Ishikawa (cell line): ENCODE data around the gene CAMK2A.

Experiments used
- CEBPB ChIP-seq: IDR thresholded peaks from 2 replicates; pipeline ENCODE4 v1.6.1; 2012
- CREB1 ChIP-seq: IDR thresholded peaks from 2 replicates; pipeline ENCODE4 v1.6.1; 2012; ENCODE audit warnings: low read depth
- EGR1 ChIP-seq: IDR thresholded peaks from 2 replicates; pipeline ENCODE4 v1.6.1; 2012
- EP300 ChIP-seq: IDR thresholded peaks from 2 replicates; pipeline ENCODE4 v1.6.1; 2012; ENCODE audit warnings: borderline replicate concordance
- FOXM1 ChIP-seq: IDR thresholded peaks from 2 replicates; pipeline ENCODE4 v1.6.1; 2012; ENCODE audit warnings: low read depth, borderline replicate concordance
- MAX ChIP-seq: IDR thresholded peaks from 2 replicates; pipeline ENCODE4 v1.6.1; 2012
- NFIC ChIP-seq: IDR thresholded peaks from 2 replicates; pipeline ENCODE4 v1.6.1; 2012
- REST ChIP-seq: IDR thresholded peaks from 2 replicates; pipeline ENCODE4 v1.6.1; 2012; ENCODE audit warnings: low read depth, mild to moderate bottlenecking
- TAF1 ChIP-seq: IDR thresholded peaks from 2 replicates; pipeline ENCODE4 v1.6.1; 2012; ENCODE audit warnings: low read depth, mild to moderate bottlenecking
- TCF12 ChIP-seq: IDR thresholded peaks from 2 replicates; pipeline ENCODE4 v1.6.1; 2012; ENCODE audit warnings: low read depth
- TEAD4 ChIP-seq: IDR thresholded peaks from 2 replicates; pipeline ENCODE4 v1.6.1; 2012
- USF1 ChIP-seq: IDR thresholded peaks from 2 replicates; pipeline ENCODE4 v1.6.1; 2012
- YY1 ChIP-seq: IDR thresholded peaks from 2 replicates; pipeline ENCODE4 v1.6.1; 2012; ENCODE audit warnings: low read depth
- ZBTB7A ChIP-seq: IDR thresholded peaks from 2 replicates; pipeline ENCODE4 v1.6.1; 2012; ENCODE audit warnings: low read depth

The CAMK2A gene

GRCh38 chr5:150211156-150212030, 78.2 kb downstream of the CAMK2A start:
- no peak for TF ChIP-seq MAX
- TF ChIP-seq TEAD4: no peak
- no peak for TF ChIP-seq EP300
- TF ChIP-seq NFIC: no peak
- TF ChIP-seq TCF12: no peak
- TF ChIP-seq EGR1: no peak
- TF ChIP-seq TAF1: no peak
- no peak for TF ChIP-seq FOXM1
- no peak for TF ChIP-seq CREB1
- TF ChIP-seq USF1: no peak
- no peak for TF ChIP-seq ZBTB7A
- TF ChIP-seq YY1: no peak

GRCh38 chr5:150210644-150211043, 78.9 kb downstream of the CAMK2A start:
- no peak for TF ChIP-seq ZBTB7A
- no peak for TF ChIP-seq CEBPB
- no peak for TF ChIP-seq EGR1
- TF ChIP-seq TCF12: no peak
- TF ChIP-seq NFIC: no peak
- TF ChIP-seq YY1: no peak
- no peak for TF ChIP-seq FOXM1
- no peak for TF ChIP-seq REST
- no peak for TF ChIP-seq MAX

- TF ChIP-seq YY1: no peak
- no peak for TF ChIP-seq EGR1
- TF ChIP-seq CREB1: no peak
- TF ChIP-seq REST: no peak
Observed at GRCh38 chr5:150209099-150209635, 80.4 kb downstream of the CAMK2A start.

- TF ChIP-seq TCF12: no peak
- TF ChIP-seq EP300: no peak
- TF ChIP-seq USF1: no peak
- no peak for TF ChIP-seq CREB1
- TF ChIP-seq EGR1: no peak
- TF ChIP-seq NFIC: no peak
- TF ChIP-seq TEAD4: no peak
- TF ChIP-seq FOXM1: no peak
Observed at GRCh38 chr5:150208187-150209098, 81.1 kb downstream of the CAMK2A start.

GRCh38 chr5:150206779-150207115, 82.8 kb downstream of the CAMK2A start:
- TF ChIP-seq NFIC (no peak), EP300 (no peak), FOXM1 (no peak), TEAD4 (no peak), YY1 (no peak), MAX (no peak), ZBTB7A (no peak), REST (no peak), EGR1 (no peak), TAF1 (no peak), TCF12 (no peak), CEBPB (no peak), USF1 (no peak)
